Heart left ventricle (tissue), 13 donors: ENCODE results near the gene NIBAN1.

Experiments used
- CTCF ChIP-seq, 12 donors: fragments of 200-600 bp; sonication (generic) in 4 of 12; IDR thresholded peaks; one replicate each; pipeline versions ENCODE4 v1.5.0 to v1.8.0; 2018 to 2022; ENCODE audit warnings: antibody characterized with exemption in 12 of 12, mild to moderate bottlenecking in 5 of 12
- POLR2A ChIP-seq, 2 donors: fragments of 450-650 bp; IDR thresholded peaks; one replicate each; pipeline ENCODE4 v1.6.1; 2017; ENCODE audit warnings: antibody characterized with exemption in 2 of 2, mild to moderate bottlenecking in 2 of 2, moderate library complexity in 2 of 2
- donor health status: ischemic (EF 13 %, LVEDD 7.1; RV severe dilation, severe dysfunction).
- donor health status: DM: no; HTN: yes; CAD: no.
- donor health status: DM: no; HTN: no; CAD: no.
- donor health status: ischemic (EF 25% LVEDD 6.9; RV normal size, moderate dysfunction).
- donor health status: ischemic (EF 25% LVEDD 5.7; RV mildly dilated, moderate dysfunction).
- donor health status: ischemic (EF 35%, LVEDD 5.7; RV mildly dilated, moderate dysfunction).
- donor health status: nonischemic (EF 11% LVEDD 7.7; RV severe dilation, severe dysfunction).
- donor health status: DM: yes; HTN: yes; CAD: no.
- donor health status: PGD.
- donor health status: ischemic (EF 29% LVEDD 5.4; RV normal size, mild dysfunction).
- donor health status: nonischemic (EF 23%, LVEDD 6.1; RV moderate dilation, normal function).

- TF ChIP-seq CTCF (IDR thresholded peaks at IDR 0.05) (no peak), POLR2A (IDR thresholded peaks at IDR 0.05) (no peak)
Observed at GRCh38 chr1:184965439-184965838, 8.9 kb downstream of the NIBAN1 start.
